T-helper 1 cell treated with Interleukin-12 subunit alpha and Interleukin-12 subunit beta and Interleukin-4 antibody, amounts not matched to agents 30 μg/mL and 1 μg/mL, for 36 hours (primary cell): Measurements from ENCODE around the gene CST9L.

Experiments
- H3K27ac Mint-ChIP-seq: one replicate; pipeline ENCODE4 v1.8.0; 2021; ENCODE audit warnings: mild to moderate bottlenecking, mixed read lengths
- H3K27me3 Mint-ChIP-seq: one replicate; pipeline ENCODE4 v1.8.0; 2021; ENCODE audit warnings: low read depth, mixed read lengths
- H3K36me3 Mint-ChIP-seq: one replicate; pipeline ENCODE4 v1.8.0; 2021; ENCODE audit warnings: low read depth, mixed read lengths
- H3K4me1 Mint-ChIP-seq: one replicate; pipeline ENCODE4 v1.8.0; 2021; ENCODE audit warnings: low read depth, mixed read lengths
- H3K4me3 Mint-ChIP-seq: one replicate; pipeline ENCODE4 v1.8.0; 2021; ENCODE audit warnings: mild to moderate bottlenecking, moderate library complexity, mixed read lengths
- H3K9me3 Mint-ChIP-seq: one replicate; pipeline ENCODE4 v1.8.0; 2021; ENCODE audit warnings: mixed read lengths

Gene CST9L

GRCh38 chr20:23544133-23544532, 24.2 kb downstream of the CST9L start:
- peaks cover 3% of the 10 kb centered on the region for H3K27me3 Mint-ChIP-seq
- no peaks in the 10 kb centered on the region for H3K36me3 Mint-ChIP-seq
- H3K9me3 Mint-ChIP-seq, result no peaks in the 10 kb centered on the region
- H3K4me3 Mint-ChIP-seq, result no peak overlapping the region
- H3K4me1 Mint-ChIP-seq, result no peaks in the 10 kb centered on the region
- H3K27ac Mint-ChIP-seq, result no peak overlapping the region

- Mint-ChIP-seq H3K4me3 (no peak overlapping the region), H3K27ac (no peak overlapping the region)
Measured at GRCh38 chr20:23542801-23543200, 25.5 kb downstream of the CST9L start.

GRCh38 chr20:23541776-23542175, 26.5 kb downstream of the CST9L start:
- Mint-ChIP-seq H3K27me3 (peaks cover 3% of the 10 kb centered on the region), H3K4me3 (no peak overlapping the region), H3K4me1 (no peaks in the 10 kb centered on the region), H3K36me3 (no peaks in the 10 kb centered on the region), H3K27ac (no peak overlapping the region), H3K9me3 (no peaks in the 10 kb centered on the region)

More at GRCh38 chr20:23542801-23543200, 25.5 kb downstream of the CST9L start:
- Mint-ChIP-seq H3K9me3 (no peaks in the 10 kb centered on the region), H3K4me1 (no peaks in the 10 kb centered on the region), H3K36me3 (no peaks in the 10 kb centered on the region), H3K27me3 (peaks cover 3% of the 10 kb centered on the region)

GRCh38 chr20:23541330-23541729, 27.0 kb downstream of the CST9L start:
- no peak overlapping the region for H3K27ac Mint-ChIP-seq
- H3K36me3 Mint-ChIP-seq, result no peaks in the 10 kb centered on the region
- no peak overlapping the region for H3K4me3 Mint-ChIP-seq
- no peaks in the 10 kb centered on the region for H3K9me3 Mint-ChIP-seq
- no peaks in the 10 kb centered on the region for H3K4me1 Mint-ChIP-seq
- peaks cover 3% of the 10 kb centered on the region for H3K27me3 Mint-ChIP-seq

- H3K4me3 Mint-ChIP-seq, result no peak overlapping the region
- H3K4me1 Mint-ChIP-seq, result no peaks in the 10 kb centered on the region
- peaks cover 3% of the 10 kb centered on the region for H3K27me3 Mint-ChIP-seq
- H3K27ac Mint-ChIP-seq, result no peak overlapping the region
- H3K9me3 Mint-ChIP-seq, result no peaks in the 10 kb centered on the region
- H3K36me3 Mint-ChIP-seq, result no peaks in the 10 kb centered on the region
Measured at GRCh38 chr20:23540624-23541023, 27.7 kb downstream of the CST9L start.

GRCh38 chr20:23537030-23537429, 31.3 kb downstream of the CST9L start:
- Mint-ChIP-seq H3K4me3 (no peak overlapping the region), H3K27me3 (peaks cover 3% of the 10 kb centered on the region), H3K36me3 (no peaks in the 10 kb centered on the region)

GRCh38 chr20:23536328-23536974, 31.8 kb downstream of the CST9L start:
- Mint-ChIP-seq H3K27ac (no peak overlapping the region), H3K36me3 (no peaks in the 10 kb centered on the region), H3K9me3 (no peaks in the 10 kb centered on the region), H3K4me1 (no peaks in the 10 kb centered on the region), H3K4me3 (no peak overlapping the region), H3K27me3 (peaks cover 3% of the 10 kb centered on the region)

More at GRCh38 chr20:23537030-23537429, 31.3 kb downstream of the CST9L start:
- no peaks in the 10 kb centered on the region for H3K9me3 Mint-ChIP-seq
- H3K27ac Mint-ChIP-seq, result no peak overlapping the region
- no peaks in the 10 kb centered on the region for H3K4me1 Mint-ChIP-seq

GRCh38 chr20:23534801-23535593, 33.3 kb downstream of the CST9L start:
- H3K4me3 Mint-ChIP-seq, result no peak overlapping the region
- H3K27ac Mint-ChIP-seq, result no peak overlapping the region
- H3K36me3 Mint-ChIP-seq, result no peaks in the 10 kb centered on the region
- no peaks in the 10 kb centered on the region for H3K27me3 Mint-ChIP-seq
- peaks cover 4% of the 10 kb centered on the region for H3K9me3 Mint-ChIP-seq
- H3K4me1 Mint-ChIP-seq, result no peaks in the 10 kb centered on the region

- no peaks in the 10 kb centered on the region for H3K4me1 Mint-ChIP-seq
- H3K27me3 Mint-ChIP-seq, result no peaks in the 10 kb centered on the region
- H3K4me3 Mint-ChIP-seq, result no peak overlapping the region
- H3K9me3 Mint-ChIP-seq, result peaks cover 13% of the 10 kb centered on the region
- no peaks in the 10 kb centered on the region for H3K36me3 Mint-ChIP-seq
- H3K27ac Mint-ChIP-seq, result no peak overlapping the region
Measured at GRCh38 chr20:23533161-23533560, 35.1 kb downstream of the CST9L start.

- H3K4me3 Mint-ChIP-seq, result no peak overlapping the region
- H3K27ac Mint-ChIP-seq, result no peak overlapping the region
- no peaks in the 10 kb centered on the region for H3K27me3 Mint-ChIP-seq
- H3K9me3 Mint-ChIP-seq, result peaks cover 15% of the 10 kb centered on the region
- no peaks in the 10 kb centered on the region for H3K36me3 Mint-ChIP-seq
- H3K4me1 Mint-ChIP-seq, result no peaks in the 10 kb centered on the region
Measured at GRCh38 chr20:23532533-23532932, 35.8 kb downstream of the CST9L start.

- no peak overlapping the region for H3K27ac Mint-ChIP-seq
- no peaks in the 10 kb centered on the region for H3K4me1 Mint-ChIP-seq
- H3K9me3 Mint-ChIP-seq, result peaks cover 19% of the 10 kb centered on the region
- H3K27me3 Mint-ChIP-seq, result no peaks in the 10 kb centered on the region
- H3K4me3 Mint-ChIP-seq, result no peak overlapping the region
- no peaks in the 10 kb centered on the region for H3K36me3 Mint-ChIP-seq
Measured at GRCh38 chr20:23530937-23531567, 37.2 kb downstream of the CST9L start.

GRCh38 chr20:23528867-23529431, 39.3 kb downstream of the CST9L start:
- Mint-ChIP-seq H3K27me3 (no peaks in the 10 kb centered on the region), H3K4me3 (no peak overlapping the region), H3K9me3 (peaks cover 19% of the 10 kb centered on the region), H3K27ac (no peak overlapping the region), H3K36me3 (no peaks in the 10 kb centered on the region), H3K4me1 (no peaks in the 10 kb centered on the region)

GRCh38 chr20:23526850-23527249, 41.4 kb downstream of the CST9L start:
- H3K27ac Mint-ChIP-seq, result no peak overlapping the region
- no peak overlapping the region for H3K4me3 Mint-ChIP-seq
- H3K4me1 Mint-ChIP-seq, result no peaks in the 10 kb centered on the region
- peaks cover 19% of the 10 kb centered on the region for H3K9me3 Mint-ChIP-seq
- H3K27me3 Mint-ChIP-seq, result no peaks in the 10 kb centered on the region
- no peaks in the 10 kb centered on the region for H3K36me3 Mint-ChIP-seq

- no peaks in the 10 kb centered on the region for H3K27me3 Mint-ChIP-seq
- no peaks in the 10 kb centered on the region for H3K36me3 Mint-ChIP-seq
- H3K27ac Mint-ChIP-seq, result no peak overlapping the region
- no peaks in the 10 kb centered on the region for H3K4me1 Mint-ChIP-seq
- peaks cover 14% of the 10 kb centered on the region for H3K9me3 Mint-ChIP-seq
- no peak overlapping the region for H3K4me3 Mint-ChIP-seq
Measured at GRCh38 chr20:23524146-23524545, 44.1 kb downstream of the CST9L start.
